Duodenal mucosa (tissue), 2 donors: ENCODE results near the gene GRB2.
"Not testable (repeated sequence)": the region's sequence is repeated elsewhere in the genome, so short reads cannot be mapped to it uniquely, and the experiment has no call there.

Source experiments
- H3K27ac ChIP-seq: one replicate; pipeline ENCODE4 v1.7.0; 2013; ENCODE audit warnings: low read depth, low read length
- H3K27me3 ChIP-seq, 2 donors: one replicate each; pipeline ENCODE4 v1.7.0; 2013; ENCODE audit warnings: low read length in 2 of 2, control low read depth in 1 of 2; ENCODE audit not compliant: insufficient read depth in 2 of 2, control insufficient read depth in 1 of 2
- H3K36me3 ChIP-seq, 2 donors: one replicate each; pipeline ENCODE4 v1.7.0; 2013; ENCODE audit warnings: low read length in 2 of 2, control low read depth in 1 of 2; ENCODE audit not compliant: insufficient read depth in 2 of 2, control insufficient read depth in 1 of 2
- H3K4me1 ChIP-seq, 2 donors: one replicate each; pipeline ENCODE4 v1.7.0; 2013; ENCODE audit warnings: low read length in 2 of 2, control low read depth in 1 of 2; ENCODE audit not compliant: insufficient read depth in 2 of 2, control insufficient read depth in 1 of 2
- H3K4me3 ChIP-seq, 2 donors: one replicate each; pipeline ENCODE4 v1.7.0; 2013; ENCODE audit warnings: low read length in 2 of 2, low read depth in 1 of 2
- H3K9ac ChIP-seq, 2 donors: one replicate each; pipeline ENCODE4 v1.7.0; 2013; ENCODE audit warnings: low read length in 2 of 2, low read depth in 1 of 2
- H3K9me3 ChIP-seq, 2 donors: one replicate each; pipeline ENCODE4 v1.7.0; 2013; ENCODE audit warnings: low read length in 2 of 2, control low read depth in 1 of 2; ENCODE audit not compliant: control insufficient read depth in 1 of 2

The GRB2 gene

DNA sequence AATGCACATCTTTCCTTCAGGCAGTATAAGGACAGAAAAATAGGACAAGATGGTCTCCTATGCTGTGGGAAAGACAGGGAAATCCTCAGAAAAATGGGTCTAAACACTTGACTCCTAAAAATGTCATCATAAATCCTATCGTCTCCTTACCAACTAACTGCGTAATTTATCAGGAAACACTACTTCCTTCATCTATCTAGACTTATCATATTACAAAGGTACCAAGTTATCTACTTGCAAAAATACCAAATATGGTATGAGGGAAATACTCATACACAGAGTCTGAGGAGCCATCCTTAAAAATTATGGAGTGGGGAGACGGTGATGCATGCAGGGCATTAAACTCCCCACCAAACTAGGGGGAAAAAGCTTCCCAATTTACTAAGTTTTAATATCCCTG lies 44.1 kb downstream of the GRB2 start:
- Histone ChIP-seq H3K4me1 (peaks cover 37 to 65% of the 10 kb centered on the region in 2 donors), H3K27ac (no peak overlapping the region), H3K4me3 (no peak overlapping the region), H3K36me3 (no peaks in the 10 kb centered on the region), H3K9ac (no peak overlapping the region), H3K9me3 (no peaks in the 10 kb centered on the region), H3K27me3 (no peaks in the 10 kb centered on the region)

- Histone ChIP-seq H3K27ac (no peak overlapping the region), H3K9ac (no peak overlapping the region), H3K9me3 (no peaks in the 10 kb centered on the region), H3K36me3 (no peaks in the 10 kb centered on the region), H3K4me3 (no peak overlapping the region), H3K4me1 (peaks cover 24 to 40% of the 10 kb centered on the region in 2 donors), H3K27me3 (no peaks in the 10 kb centered on the region)
These were observed 49.1 kb downstream of the GRB2 start for GRCh38 chr17:75356260-75356937.

- Histone ChIP-seq H3K4me1 (peaks cover 24 to 46% of the 10 kb centered on the region in 2 donors), H3K9me3 (no peaks in the 10 kb centered on the region)
These were observed 52.3 kb downstream of the GRB2 start for GRCh38 chr17:75353176-75353575.

DNA sequence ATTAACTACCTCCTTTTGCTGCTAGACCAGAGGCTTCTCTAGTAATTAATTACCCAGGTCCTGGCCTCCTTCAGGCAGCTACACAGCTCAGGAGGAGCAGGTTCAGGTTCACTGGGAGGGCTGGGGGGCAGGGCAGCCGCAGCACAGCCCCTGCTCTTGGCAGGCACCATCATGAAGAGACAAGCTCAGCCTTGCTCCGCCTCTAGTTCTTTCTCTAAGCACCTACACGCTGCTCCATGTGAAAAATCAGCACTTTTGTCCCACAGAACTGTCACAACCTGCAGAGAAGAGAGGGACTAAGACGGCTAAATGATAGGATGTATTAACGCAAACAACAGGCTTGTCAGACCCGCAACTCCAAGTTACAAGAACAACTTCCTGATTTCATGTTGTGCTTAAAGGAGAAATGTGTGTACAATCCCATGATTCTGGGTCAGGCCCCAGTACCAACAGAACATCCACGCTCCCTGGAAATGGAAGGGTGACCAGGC lies 53.4 kb downstream of the GRB2 start:
- H3K27ac ChIP-seq = no peak overlapping the region
- no peaks in the 10 kb centered on the region for H3K9me3 ChIP-seq

More at GRCh38 chr17:75353176-75353575, 52.3 kb downstream of the GRB2 start:
- H3K27me3 ChIP-seq = no peaks in the 10 kb centered on the region
- H3K9ac ChIP-seq = no peak overlapping the region
- H3K4me3 ChIP-seq = no peak overlapping the region
- H3K27ac ChIP-seq = no peak overlapping the region
- H3K36me3 ChIP-seq = no peaks in the 10 kb centered on the region

DNA sequence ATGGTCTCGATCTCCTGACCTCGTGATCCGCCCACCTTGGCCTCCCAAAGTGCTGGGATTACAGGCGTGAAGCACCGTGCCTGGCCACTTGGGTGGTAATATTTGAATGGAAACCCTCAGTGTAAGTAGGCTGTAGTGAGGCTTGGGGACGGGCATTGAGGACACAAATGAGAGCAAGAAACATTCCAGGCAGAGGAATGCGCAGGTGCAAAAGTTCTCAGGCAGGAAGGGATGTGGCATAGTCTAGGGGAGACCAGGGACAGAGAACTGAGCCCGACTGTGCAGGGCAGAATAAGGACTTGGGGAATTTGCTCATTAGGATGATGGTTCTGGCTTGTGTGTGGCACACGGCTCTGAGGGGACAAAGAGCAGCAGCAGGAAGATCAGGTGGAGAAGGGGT lies 54.8 kb downstream of the GRB2 start:
- Histone ChIP-seq H3K4me1 (peaks cover 28 to 55% of the 10 kb centered on the region in 2 donors), H3K36me3 (no peaks in the 10 kb centered on the region), H3K27me3 (no peaks in the 10 kb centered on the region), H3K9ac (no peak overlapping the region), H3K9me3 (no peaks in the 10 kb centered on the region), H3K27ac (no peak overlapping the region), H3K4me3 (no peak overlapping the region)

More for the DNA sequence above, 53.4 kb downstream of the GRB2 start:
- H3K27me3 ChIP-seq = no peaks in the 10 kb centered on the region
- peaks cover 31 to 53% of the 10 kb centered on the region in 2 donors for H3K4me1 ChIP-seq
- no peaks in the 10 kb centered on the region for H3K36me3 ChIP-seq
- H3K9ac ChIP-seq = no peak overlapping the region
- no peak overlapping the region for H3K4me3 ChIP-seq

- H3K27me3 ChIP-seq = no peaks in the 10 kb centered on the region
- no peak overlapping the region for H3K27ac ChIP-seq
- no peak overlapping the region for H3K9ac ChIP-seq
- H3K4me1 ChIP-seq = peaks cover 29 to 57% of the 10 kb centered on the region in 2 donors
- no peak overlapping the region for H3K4me3 ChIP-seq
- no peaks in the 10 kb centered on the region for H3K9me3 ChIP-seq
- H3K36me3 ChIP-seq = no peaks in the 10 kb centered on the region
These were observed 55.4 kb downstream of the GRB2 start for GRCh38 chr17:75350029-75350428.

DNA sequence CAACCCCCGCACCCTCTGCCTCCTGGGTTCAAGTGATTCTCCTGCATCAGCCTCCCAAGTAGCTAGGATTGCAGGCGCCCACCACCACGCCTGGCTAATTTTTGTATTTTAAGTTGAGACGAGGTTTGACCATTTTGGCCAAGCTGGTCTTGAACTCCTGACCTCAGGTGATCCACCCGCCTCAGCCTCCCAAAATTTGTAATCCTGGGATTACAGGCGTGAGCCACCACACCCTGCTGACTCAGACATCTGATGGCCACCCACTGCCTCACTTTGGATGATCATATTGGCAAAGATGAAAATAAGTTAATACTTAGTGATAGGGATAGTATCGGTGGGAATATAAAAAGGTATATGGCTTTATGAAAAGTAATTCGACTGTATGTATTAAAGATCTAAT lies 55.9 kb downstream of the GRB2 start:
- no peak overlapping the region for H3K9ac ChIP-seq
- H3K27me3 ChIP-seq = no peaks in the 10 kb centered on the region
- peaks cover 29 to 56% of the 10 kb centered on the region in 2 donors for H3K4me1 ChIP-seq
- no peaks in the 10 kb centered on the region for H3K36me3 ChIP-seq
- H3K27ac ChIP-seq = no peak overlapping the region
- no peak overlapping the region for H3K4me3 ChIP-seq
- no peaks in the 10 kb centered on the region for H3K9me3 ChIP-seq

GRCh38 chr17:75348386-75349012 lies 57.0 kb downstream of the GRB2 start:
- no peaks in the 10 kb centered on the region for H3K36me3 ChIP-seq
- peaks cover 35 to 51% of the 10 kb centered on the region in 2 donors for H3K4me1 ChIP-seq
- no peak overlapping the region for H3K9ac ChIP-seq
- H3K27me3 ChIP-seq = no peaks in the 10 kb centered on the region
- H3K4me3 ChIP-seq = no peak overlapping the region
- H3K9me3 ChIP-seq = no peaks in the 10 kb centered on the region
- H3K27ac ChIP-seq = no peak overlapping the region

- no peak overlapping the region for H3K4me3 ChIP-seq
- no peak overlapping the region for H3K27ac ChIP-seq
- no peaks in the 10 kb centered on the region for H3K9me3 ChIP-seq
- no peaks in the 10 kb centered on the region for H3K27me3 ChIP-seq
- H3K9ac ChIP-seq = no peak overlapping the region
- H3K36me3 ChIP-seq = no peaks in the 10 kb centered on the region
- H3K4me1 ChIP-seq = peaks cover 36 to 47% of the 10 kb centered on the region in 2 donors
These were observed 58.6 kb downstream of the GRB2 start for GRCh38 chr17:75346906-75347305.

GRCh38 chr17:75346368-75346767 lies 59.1 kb downstream of the GRB2 start:
- H3K9me3 ChIP-seq, H3K27me3 ChIP-seq, H3K27ac ChIP-seq: not testable (repeated sequence)

More at GRCh38 chr17:75346368-75346767, 59.1 kb downstream of the GRB2 start:
- not testable (repeated sequence) for H3K36me3 ChIP-seq, H3K4me3 ChIP-seq, H3K9ac ChIP-seq
- H3K4me1 ChIP-seq = peaks cover 40 to 46% of the 10 kb centered on the region in 2 donors
